Measurements from ENCODE around the gene MED20.

Gene MED20

GRCh38 chr6:41940759-41941279 lies 19.9 kb upstream of the MED20 start:
- DNase-seq = no peak

- no peak for DNase-seq
These were observed 19.2 kb upstream of the MED20 start for GRCh38 chr6:41939848-41940758.

- DNase-seq = no peak
These were observed 18.4 kb upstream of the MED20 start for GRCh38 chr6:41939176-41939847.

- DNase-seq = no peak
These were observed 17.7 kb upstream of the MED20 start for GRCh38 chr6:41938590-41939175.

- DNase-seq = no peak
These were observed 17.1 kb upstream of the MED20 start for GRCh38 chr6:41937861-41938574.

- no peak for DNase-seq
These were observed 16.5 kb upstream of the MED20 start for GRCh38 chr6:41937472-41937860.

- DNase-seq = peak; percentile 39 to 61
These were observed 15.3 kb upstream of the MED20 start for GRCh38 chr6:41936073-41936837.

- no peak for DNase-seq
These were observed 14.7 kb upstream of the MED20 start for GRCh38 chr6:41935685-41936072.

GRCh38 chr6:41935193-41935574 lies 14.2 kb upstream of the MED20 start:
- DNase-seq = no peak

- no peak for DNase-seq
These were observed 13.6 kb upstream of the MED20 start for GRCh38 chr6:41934278-41935192.

- no peak for DNase-seq
These were observed 11.4 kb upstream of the MED20 start for GRCh38 chr6:41932378-41932777.

- no peak for DNase-seq
These were observed 10.9 kb upstream of the MED20 start for GRCh38 chr6:41931792-41932191.

GRCh38 chr6:41929924-41930323 lies 9.0 kb upstream of the MED20 start:
- no peak for DNase-seq

- no peak for DNase-seq
These were observed 6.3 kb upstream of the MED20 start for GRCh38 chr6:41927253-41927652.

- DNase-seq = no peak
These were observed 1.2 kb upstream of the MED20 start for GRCh38 chr6:41922154-41922553.

- DNase-seq = peak in 1 of 2 experiments; percentile 42
These were observed 716 bp upstream of the MED20 start for GRCh38 chr6:41921712-41921998.

GRCh38 chr6:41917528-41917927 lies 3.4 kb downstream of the MED20 start:
- DNase-seq = no peak

- DNase-seq = no peak
These were observed 5.9 kb downstream of the MED20 start for GRCh38 chr6:41914869-41915530.

- no peak for DNase-seq
These were observed 6.6 kb downstream of the MED20 start for GRCh38 chr6:41914343-41914742.

- DNase-seq = no peak
These were observed 11.2 kb downstream of the MED20 start for GRCh38 chr6:41909727-41910126.

All from NCI-H2081 (cell line).